ENCODE results near the gene SEMA3D. TPM values are rescaled to one million over a fixed set of nuclear protein-coding genes. Genes with fewer than 3 reads are reported as not detected.

Gene SEMA3D
- total RNA-seq, 4 donors from 2014 or later: 5.2 to 15.7 (median 6.2) TPM

DNA sequence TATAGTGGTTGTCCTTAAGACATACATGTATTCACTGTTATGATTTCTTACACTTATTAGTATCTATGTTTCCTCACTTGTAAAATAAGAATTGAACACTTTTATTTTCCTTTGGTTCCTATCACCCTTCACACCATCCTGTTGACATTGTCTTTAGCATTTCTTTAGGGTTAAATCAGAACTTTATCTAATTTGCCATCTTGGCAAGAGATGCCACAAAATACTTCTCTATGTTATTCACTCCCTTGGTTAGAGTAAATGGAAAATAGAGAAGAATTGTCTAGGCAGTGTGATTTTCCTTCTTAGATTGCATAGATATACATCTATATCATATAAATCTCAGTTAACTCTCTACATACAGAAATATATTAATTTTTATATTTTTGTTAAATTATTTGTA lies 204.7 kb downstream of the SEMA3D start:
- no peak for DNase-seq (ENCODE audit: low spot score)
- TF ChIP-seq, protein P1, sequence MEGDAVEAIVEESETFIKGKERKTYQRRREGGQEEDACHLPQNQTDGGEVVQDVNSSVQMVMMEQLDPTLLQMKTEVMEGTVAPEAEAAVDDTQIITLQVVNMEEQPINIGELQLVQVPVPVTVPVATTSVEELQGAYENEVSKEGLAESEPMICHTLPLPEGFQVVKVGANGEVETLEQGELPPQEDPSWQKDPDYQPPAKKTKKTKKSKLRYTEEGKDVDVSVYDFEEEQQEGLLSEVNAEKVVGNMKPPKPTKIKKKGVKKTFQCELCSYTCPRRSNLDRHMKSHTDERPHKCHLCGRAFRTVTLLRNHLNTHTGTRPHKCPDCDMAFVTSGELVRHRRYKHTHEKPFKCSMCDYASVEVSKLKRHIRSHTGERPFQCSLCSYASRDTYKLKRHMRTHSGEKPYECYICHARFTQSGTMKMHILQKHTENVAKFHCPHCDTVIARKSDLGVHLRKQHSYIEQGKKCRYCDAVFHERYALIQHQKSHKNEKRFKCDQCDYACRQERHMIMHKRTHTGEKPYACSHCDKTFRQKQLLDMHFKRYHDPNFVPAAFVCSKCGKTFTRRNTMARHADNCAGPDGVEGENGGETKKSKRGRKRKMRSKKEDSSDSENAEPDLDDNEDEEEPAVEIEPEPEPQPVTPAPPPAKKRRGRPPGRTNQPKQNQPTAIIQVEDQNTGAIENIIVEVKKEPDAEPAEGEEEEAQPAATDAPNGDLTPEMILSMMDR (IDR thresholded peaks at IDR 0.05): no peak
- no peak for ATAC-seq (ENCODE audit: low FRiP score)

DNA sequence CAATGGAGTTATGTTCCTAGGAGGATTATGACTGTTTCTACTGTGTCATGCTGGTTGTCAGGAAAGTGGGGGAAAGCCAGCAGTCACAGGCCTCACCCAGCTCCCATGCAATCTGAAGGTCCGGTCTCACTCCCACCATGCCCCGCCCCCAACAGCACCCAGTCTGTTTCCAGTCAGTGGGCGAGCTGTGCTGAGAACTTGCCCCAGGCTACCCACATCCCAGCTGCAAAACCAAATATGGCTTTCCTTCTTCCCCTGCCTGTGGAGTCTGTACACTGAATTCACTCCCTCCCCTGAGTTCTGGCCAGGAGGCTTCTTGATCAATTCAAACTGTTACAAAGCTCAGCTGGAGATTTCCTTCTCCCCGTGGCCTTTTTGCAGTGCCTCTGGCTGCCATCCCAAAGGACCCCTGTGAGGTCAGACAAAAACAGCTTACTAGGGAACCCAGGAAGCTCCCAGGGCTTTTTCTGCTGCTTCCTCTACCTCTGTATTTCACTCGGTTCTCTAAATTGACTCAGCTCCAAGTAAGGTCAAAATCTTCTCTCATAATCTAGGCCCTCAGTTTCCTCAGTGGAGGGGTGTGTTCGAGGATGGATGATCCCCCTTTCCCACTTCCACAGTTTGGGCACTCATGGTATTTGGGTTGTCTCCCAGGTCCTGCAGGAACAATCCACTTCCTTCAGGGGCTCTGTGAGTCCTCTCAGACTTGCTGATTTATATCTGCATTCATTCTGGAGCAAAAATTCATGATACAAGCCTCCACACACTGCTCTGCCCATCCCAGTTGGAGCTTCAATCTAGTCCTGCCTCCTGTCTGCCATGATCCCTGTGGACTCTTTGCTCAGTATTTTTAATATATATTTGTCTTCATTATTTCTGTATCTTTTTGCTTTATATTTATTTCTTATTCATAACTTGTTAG lies 205.5 kb downstream of the SEMA3D start:
- TF ChIP-seq, protein P1 (IDR thresholded peaks at IDR 0.05): no peak
- ATAC-seq (ENCODE audit: low FRiP score): no peak
- DNase-seq (ENCODE audit: low spot score): no peak

DNA sequence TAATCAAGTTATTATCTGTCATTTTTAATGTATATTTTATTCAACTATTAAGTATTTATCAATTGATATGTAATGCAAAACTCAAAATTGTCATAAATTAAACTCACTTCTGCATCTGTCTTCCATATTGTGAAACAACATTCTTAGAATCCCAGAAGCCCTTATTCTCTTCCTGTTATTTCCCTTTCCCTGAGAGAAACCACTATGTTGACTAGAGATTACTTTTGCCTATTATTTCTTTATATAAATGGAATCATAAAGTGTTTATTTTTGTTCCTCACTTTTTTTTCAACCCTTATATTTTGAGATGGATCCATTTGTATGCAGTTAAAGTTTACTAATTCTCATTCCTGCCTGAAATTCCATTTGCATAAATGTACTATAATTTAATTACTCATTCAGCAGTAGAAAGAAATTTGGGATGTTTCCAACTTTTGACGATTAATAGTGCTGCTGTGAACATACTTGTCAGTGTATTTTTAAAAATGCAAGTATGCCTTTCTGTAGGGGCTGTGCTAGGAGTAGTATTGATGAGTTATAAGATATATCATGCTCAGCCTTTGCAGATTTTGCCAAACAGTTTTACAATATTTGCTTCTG lies 211.2 kb downstream of the SEMA3D start:
- DNase-seq (ENCODE audit: low spot score) (no peak), ATAC-seq (ENCODE audit: low FRiP score) (no peak)
- TF ChIP-seq, protein P1 (IDR thresholded peaks at IDR 0.05): no peak

DNA sequence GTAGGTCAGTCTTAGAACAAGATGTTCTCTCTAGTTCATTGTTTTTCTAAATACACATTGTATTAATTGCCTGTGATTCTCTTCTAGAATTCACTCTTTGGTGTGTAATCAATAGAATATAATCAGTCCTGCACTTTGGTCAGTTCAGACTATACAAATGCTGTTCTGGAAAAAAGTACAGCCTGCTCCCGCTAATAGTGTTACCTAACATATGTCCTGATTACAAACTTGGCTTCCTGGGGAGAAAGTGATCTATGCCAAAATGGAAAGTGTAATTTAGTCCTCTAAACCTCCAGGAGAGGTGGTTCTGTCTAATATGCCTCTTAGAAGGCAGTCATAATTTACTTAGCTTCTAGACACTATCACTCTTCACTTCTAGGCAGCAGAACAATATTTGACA lies 215.5 kb downstream of the SEMA3D start:
- DNase-seq (ENCODE audit: low spot score) (no peak), ATAC-seq (ENCODE audit: low FRiP score) (peak; percentile 41)
- TF ChIP-seq, protein P1 (IDR thresholded peaks at IDR 0.05): no peak

DNA sequence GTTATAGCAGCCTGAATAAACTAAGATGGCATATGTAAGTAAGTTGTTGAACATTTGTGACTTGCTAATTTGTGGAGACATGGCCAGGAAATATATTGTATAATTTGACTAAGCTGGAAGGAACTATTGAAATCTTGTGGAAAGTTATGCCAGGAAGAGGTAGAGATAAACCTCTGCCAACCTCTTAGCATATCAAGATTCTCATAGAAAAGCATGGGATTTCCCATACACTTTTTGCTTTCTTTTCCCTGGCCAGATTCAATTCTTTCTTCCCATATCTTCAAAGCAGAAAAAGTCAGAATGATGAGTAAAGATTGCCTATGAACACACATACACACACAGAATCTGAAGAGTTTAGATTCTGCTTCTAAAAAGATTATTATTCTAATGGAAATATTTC lies 216.2 kb downstream of the SEMA3D start:
- ATAC-seq (ENCODE audit: low FRiP score) (peak; percentile 58), DNase-seq (ENCODE audit: low spot score) (no peak)
- TF ChIP-seq, protein P1 (IDR thresholded peaks at IDR 0.05): no peak

DNA sequence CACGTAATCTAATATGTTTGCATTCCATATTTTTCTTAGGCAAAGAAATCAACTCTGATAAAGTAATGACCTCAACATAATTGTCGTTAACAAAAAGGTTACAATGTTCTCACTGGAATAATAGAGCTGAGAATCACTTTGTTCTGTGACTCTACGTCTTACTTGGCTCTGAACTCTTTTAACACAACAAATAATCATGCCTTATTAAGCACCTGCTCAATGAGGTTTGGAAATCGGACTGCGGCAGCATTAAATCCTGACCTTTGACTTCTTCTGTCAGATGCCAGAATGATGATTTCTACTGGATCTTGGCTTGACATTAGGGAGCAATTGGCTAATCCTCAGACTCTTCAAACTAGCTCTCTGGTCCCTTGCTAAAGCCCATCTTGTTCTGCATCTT lies 233.6 kb downstream of the SEMA3D start:
- TF ChIP-seq, protein P1 (IDR thresholded peaks at IDR 0.05): no peak
- no peak for ATAC-seq (ENCODE audit: low FRiP score)
- DNase-seq (ENCODE audit: low spot score): no peak

All from omental fat pad (tissue), 4 donors.